NCI-H345 treated with DMSO at 0.1 percent for 48 hours (cell line): ENCODE data around the gene C1orf159.
"Not testable (repeated sequence)": the region's sequence is repeated elsewhere in the genome, so short reads cannot be mapped to it uniquely, and the experiment has no call there.

Experiments
- DNase-seq: peaks from one replicate; lab custom pipeline; 2025; ENCODE audit not compliant: unreplicated experiment; lab: John Stamatoyannopoulos, UW

The C1orf159 gene

GRCh38 chr1:1150100-1150499, 34.2 kb upstream of the C1orf159 start:
- no peak for DNase-seq

GRCh38 chr1:1149416-1149815, 33.5 kb upstream of the C1orf159 start:
- no peak for DNase-seq

- no peak for DNase-seq
Observed at GRCh38 chr1:1148569-1148968, 32.7 kb upstream of the C1orf159 start.

GRCh38 chr1:1148061-1148460, 32.2 kb upstream of the C1orf159 start:
- DNase-seq: no peak

- no peak for DNase-seq
Observed at GRCh38 chr1:1146596-1146995, 30.7 kb upstream of the C1orf159 start.

- no peak for DNase-seq
Observed at GRCh38 chr1:1146026-1146425, 30.1 kb upstream of the C1orf159 start.

- no peak for DNase-seq
Observed at GRCh38 chr1:1145547-1145914, 29.6 kb upstream of the C1orf159 start.

- no peak for DNase-seq
Observed at GRCh38 chr1:1144843-1145546, 29.1 kb upstream of the C1orf159 start.

GRCh38 chr1:1144122-1144842, 28.4 kb upstream of the C1orf159 start:
- no peak for DNase-seq

GRCh38 chr1:1143636-1144035, 27.7 kb upstream of the C1orf159 start:
- no peak for DNase-seq

GRCh38 chr1:1142844-1143243, 27.0 kb upstream of the C1orf159 start:
- DNase-seq: no peak

GRCh38 chr1:1142352-1142751, 26.5 kb upstream of the C1orf159 start:
- DNase-seq: not testable (repeated sequence)

GRCh38 chr1:1141911-1142250, 26.0 kb upstream of the C1orf159 start:
- no peak for DNase-seq

- DNase-seq: no peak
Observed at GRCh38 chr1:1141244-1141910, 25.5 kb upstream of the C1orf159 start.

GRCh38 chr1:1140673-1141072, 24.8 kb upstream of the C1orf159 start:
- DNase-seq: no peak

GRCh38 chr1:1137256-1138045, 21.6 kb upstream of the C1orf159 start:
- DNase-seq: no peak

- DNase-seq: peak; percentile 78
Observed at GRCh38 chr1:1136547-1137230, 20.8 kb upstream of the C1orf159 start.

- no peak for DNase-seq
Observed at GRCh38 chr1:1135339-1136136, 19.6 kb upstream of the C1orf159 start.

GRCh38 chr1:1134300-1134970, 18.5 kb upstream of the C1orf159 start:
- DNase-seq: no peak
